HCT116 (cell line): ENCODE results near the gene ANKRD6. TPM values are rescaled to one million over a fixed set of nuclear protein-coding genes. Genes with fewer than 3 reads are reported as not detected.

Experiments
- ATAC-seq: fragments of 200-7000 bp; cut with Tn5 transposase; 2 replicates; pipeline ENCODE4 v1.9.1; 2020; ENCODE audit warnings: mild to moderate bottlenecking, moderate library complexity
- BruUV-seq: library from RNA; stranded (reverse); fragments of 400-500 nt; replicated peaks from 2 replicates; lab custom pipeline; 2021; lab: Mats Ljungman, UMichigan
- CTCF ChIA-PET: fragments of 300-600 bp; sonication (Branson Sonifier 250); formaldehyde crosslinking; loops from one replicate; lab custom pipeline; 2021; ENCODE audit warnings: antibody characterized with exemption; lab: Charles Lee
- POLR2A ChIA-PET: fragments of 300-600, 350-600 bp; sonication (Branson Sonifier 250); formaldehyde crosslinking; loops from one replicate; lab custom pipeline; 2021; ENCODE audit warnings: antibody characterized with exemption; lab: Charles Lee
- RAD21 ChIA-PET, 2 experiments: fragments of 300-600 bp; sonication (Branson Sonifier 250); formaldehyde crosslinking; loops; one replicate each; lab custom pipeline; 2023; ENCODE audit warnings: low total read pairs in 2 of 2; ENCODE audit not compliant: uncharacterized antibody in 2 of 2, unreplicated experiment in 2 of 2, low non-redundant PET in 1 of 2; lab: Charles Lee
- DNase-seq: peaks from one replicate; pipeline ENCODE4 v3.0.0-alpha.2; 2010; ENCODE audit warnings: low read depth, low spot score
- H2AFZ ChIP-seq: fragments of 200-600 bp; shearing (Covaris generic), sonication (generic); 2 replicates; pipeline ENCODE4 v1.6.1; 2017; ENCODE audit warnings: low read depth, mixed run types, mixed read lengths, antibody characterized with exemption, low read length; ENCODE audit not compliant: poor library complexity, severe bottlenecking
- H3K27ac ChIP-seq: 2 replicates; pipeline ENCODE4 v1.5.1; 2012; ENCODE audit warnings: low read depth, low read length
- H3K27me3 ChIP-seq: fragments of 200-600 bp; sonication (generic); 2 replicates; pipeline ENCODE4 v1.6.1; 2016; ENCODE audit warnings: mixed run types, low read length, mixed read lengths; ENCODE audit not compliant: insufficient read depth
- H3K36me3 ChIP-seq, 2 experiments: fragments of 200-500 bp in 1 of 2; fragments of 200-600 bp in 1 of 2; sonication (Bioruptor generic) in 1 of 2; sonication (generic) in 1 of 2; 2 replicates each; pipeline versions ENCODE4 v1.5.1 to v1.6.1; 2014 to 2016; ENCODE audit warnings: low read length in 2 of 2, inconsistent platforms in 1 of 2, mixed read lengths in 1 of 2, mixed run types in 1 of 2; ENCODE audit not compliant: insufficient read depth in 2 of 2, control insufficient read depth in 1 of 2
- H3K4me1 ChIP-seq, 2 experiments: fragments of 200-600 bp in 1 of 2; sonication (generic) in 1 of 2; 2 replicates each; pipeline versions ENCODE4 v1.5.1 to v1.6.1; 2012 to 2017; ENCODE audit warnings: low read length in 2 of 2, inconsistent platforms in 1 of 2, mild to moderate bottlenecking in 1 of 2, mixed read lengths in 1 of 2, mixed run types in 1 of 2, moderate library complexity in 1 of 2; ENCODE audit not compliant: insufficient read depth in 2 of 2, control insufficient read depth in 1 of 2
- H3K4me2 ChIP-seq: fragments of 200-600 bp; sonication (generic); 2 replicates; pipeline ENCODE4 v1.6.1; 2017; ENCODE audit warnings: mixed run types, low read length, mixed read lengths
- H3K4me3 ChIP-seq, 2 experiments: fragments of 200-600 bp in 1 of 2; sonication (generic) in 1 of 2; replicated peaks in 1 of 2; 2 replicates each; pipeline ENCODE4 v1.5.1; 2011 to 2016; ENCODE audit warnings: low read length in 2 of 2, control low read depth in 1 of 2, low read depth in 1 of 2, mild to moderate bottlenecking in 1 of 2, mixed read lengths in 1 of 2, mixed run types in 1 of 2
- H3K79me2 ChIP-seq: fragments of 200-600 bp; sonication (generic); 2 replicates; pipeline ENCODE4 v1.6.1; 2017; ENCODE audit warnings: mild to moderate bottlenecking, mixed run types, low read length, moderate library complexity, mixed read lengths; ENCODE audit not compliant: insufficient read depth
- H3K9ac ChIP-seq: fragments of 200-600 bp; sonication (generic); 2 replicates; pipeline ENCODE4 v1.6.1; 2016; ENCODE audit warnings: low read length, mixed read lengths
- H3K9me2 ChIP-seq: fragments of 200-600 bp; sonication (generic), shearing (Covaris generic); 2 replicates; pipeline ENCODE4 v1.6.1; 2017; ENCODE audit warnings: mixed run types, mild to moderate bottlenecking, moderate library complexity; ENCODE audit not compliant: insufficient read depth
- H3K9me3 ChIP-seq, 2 experiments: fragments of 200-500 bp in 1 of 2; fragments of 200-600 bp in 1 of 2; sonication (Bioruptor generic) in 1 of 2; sonication (generic) in 1 of 2; 2 replicates each; pipeline ENCODE4 v1.6.1; 2014 to 2017; ENCODE audit warnings: low read length in 2 of 2, mixed read lengths in 2 of 2, inconsistent platforms in 1 of 2, low read depth in 1 of 2, mild to moderate bottlenecking in 1 of 2, mixed run types in 1 of 2, moderate library complexity in 1 of 2; ENCODE audit not compliant: control insufficient read depth in 1 of 2, insufficient read depth in 1 of 2
- H4K20me1 ChIP-seq: fragments of 200-600 bp; sonication (generic), shearing (Covaris generic); 2 replicates; pipeline ENCODE4 v1.6.1; 2017; ENCODE audit warnings: mixed run types, mild to moderate bottlenecking, moderate library complexity; ENCODE audit not compliant: insufficient read depth
- CBX3 ChIP-seq: IDR thresholded peaks from 2 replicates; pipeline ENCODE4 v1.6.1; 2012; ENCODE audit warnings: low read depth
- CEBPB ChIP-seq: IDR thresholded peaks from 2 replicates; pipeline ENCODE4 v1.6.1; 2012; ENCODE audit warnings: low read depth
- EZH2 ChIP-seq: fragments of 200-600 bp; sonication (generic); IDR thresholded peaks from 2 replicates; pipeline ENCODE4 v1.6.1; 2017; ENCODE audit warnings: antibody characterized with exemption, mixed run types
- JUND ChIP-seq: IDR thresholded peaks from 2 replicates; pipeline ENCODE4 v1.6.1; 2012
- POLR2A ChIP-seq: IDR thresholded peaks from 2 replicates; pipeline ENCODE4 v1.7.0; 2011; ENCODE audit warnings: borderline replicate concordance; ENCODE audit not compliant: insufficient read depth, insufficient read length; ENCODE audit errors: extremely low read depth
- POLR2AphosphoS5 ChIP-seq: IDR thresholded peaks from 2 replicates; pipeline ENCODE4 v1.6.1; 2011; ENCODE audit warnings: mild to moderate bottlenecking, low read depth, low read length, moderate library complexity
- RAD21 ChIP-seq: IDR thresholded peaks from 2 replicates; pipeline ENCODE4 v1.6.1; 2012; ENCODE audit warnings: low read depth, mild to moderate bottlenecking
- SRF ChIP-seq: IDR thresholded peaks from 2 replicates; pipeline ENCODE4 v1.6.1; 2012; ENCODE audit warnings: low read depth
- YY1 ChIP-seq: IDR thresholded peaks from 2 replicates; pipeline ENCODE4 v1.6.1; 2011; ENCODE audit warnings: low read length, low read depth, moderate library complexity, mild to moderate bottlenecking; ENCODE audit not compliant: insufficient replicate concordance; ENCODE audit errors: extremely low read depth
- intact Hi-C: fragments of 100-400 bp; cut with micrococcal nuclease; formaldehyde crosslinking; loops from 2 replicates; pipeline ENCODE4 v1.10.0; 2022
- total RNA-seq: library from RNA; stranded (reverse); gene quantifications from one replicate; pipeline ENCODE4 v1.2.1, GENCODE V29; 2021; ENCODE audit not compliant: unreplicated experiment
- TF ChIP-seq, protein P1 (sequence below), 3 experiments: fragments of 200-600 bp in 1 of 3; sonication (generic) in 1 of 3; IDR thresholded peaks in 2 of 3; conservative IDR thresholded peaks in 1 of 3; 2 replicates each; pipeline ENCODE4 v1.5.1; 2012 to 2017; ENCODE audit warnings: low read depth in 2 of 3, low read length in 2 of 3, antibody characterized with exemption in 1 of 3, borderline replicate concordance in 1 of 3, control low read depth in 1 of 3, mild to moderate bottlenecking in 1 of 3, mixed read lengths in 1 of 3, mixed run types in 1 of 3, moderate library complexity in 1 of 3; ENCODE audit not compliant: insufficient read depth in 1 of 3
- TF ChIP-seq, protein P2 (sequence below): IDR thresholded peaks from 2 replicates; pipeline ENCODE4 v1.6.1; 2011; ENCODE audit warnings: mild to moderate bottlenecking, low read length, moderate library complexity; ENCODE audit not compliant: insufficient replicate concordance; ENCODE audit errors: extremely low read depth

Gene ANKRD6
- total RNA-seq, 1 experiment from 2014 or later = 9.9 TPM

DNA sequence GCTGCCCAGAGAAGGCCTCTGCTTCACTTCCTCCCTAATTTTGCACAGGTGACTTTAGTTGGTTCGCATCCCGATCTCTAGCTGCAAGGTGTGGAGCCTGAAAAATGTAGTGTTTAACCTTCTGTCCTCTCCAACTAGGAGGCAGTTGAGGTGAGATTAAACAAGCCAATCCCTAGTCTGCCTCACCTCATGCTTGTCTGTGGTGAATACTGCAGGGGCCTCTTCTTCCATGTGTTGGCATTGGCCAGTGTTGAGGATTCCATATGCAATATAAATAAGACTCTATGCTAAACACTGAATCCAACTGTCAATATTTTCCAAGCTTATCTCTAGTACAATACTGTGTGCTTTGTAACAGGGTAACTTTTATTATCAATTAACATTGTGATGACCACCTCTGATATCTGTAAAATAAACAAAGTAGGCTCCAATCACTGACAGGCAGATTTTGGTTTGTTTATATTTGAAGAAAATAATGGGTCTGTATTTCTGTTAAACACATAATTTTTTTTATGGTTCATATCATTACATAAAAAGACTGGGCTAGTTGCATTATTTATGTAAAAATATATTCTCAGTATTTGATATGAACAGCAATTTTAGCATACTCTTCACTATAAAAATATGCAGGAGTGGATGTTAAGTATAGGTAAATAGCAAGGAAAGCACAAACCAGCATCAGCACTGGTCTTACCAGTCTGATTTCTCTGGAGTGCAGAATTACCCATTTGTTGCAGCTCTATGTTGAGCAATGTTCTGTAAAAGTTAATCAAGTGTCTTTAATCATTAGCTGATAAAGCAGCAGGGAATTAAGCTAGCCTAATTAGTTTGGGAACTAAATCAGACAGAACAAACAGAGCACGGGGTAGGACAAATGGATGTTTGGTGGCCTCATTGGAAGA lies 74.0 kb downstream of the ANKRD6 start:
- Histone ChIP-seq H3K9ac (no peak overlapping the region), H3K9me3 (no peaks in the 10 kb centered on the region), H3K27me3 (no peaks in the 10 kb centered on the region), H3K4me2 (no peak overlapping the region), H3K79me2 (no peaks in the 10 kb centered on the region), H3K36me3 (no peaks in the 10 kb centered on the region), H3K9me2 (no peaks in the 10 kb centered on the region), H4K20me1 (no peaks in the 10 kb centered on the region), H3K27ac (no peak overlapping the region), H3K4me3 (no peak overlapping the region), H3K4me1 (peaks cover 7 to 12% of the 10 kb centered on the region in 2 experiments; a peak in 3 of 4 replicates), H2AFZ (no peak overlapping the region)
- no peak for DNase-seq
- ChIA-PET POLR2A (no interaction called here), CTCF (no interaction called here), RAD21 (interaction anchor here in 1 of 2 experiments (0.6 kb wide), 1 partner anchor 26 kb away, joined by 3 read pairs; no protein-coding TSS in a partner anchor)
- ATAC-seq = no peak
- no TSS peak for BruUV-seq
- TF ChIP-seq EZH2 (no peak), CEBPB (no peak), POLR2A (no peak), CBX3 (no peak), RAD21 (no peak), YY1 (no peak), SRF (no peak), JUND (no peak), POLR2AphosphoS5 (no peak)
- TF ChIP-seq, protein P1, sequence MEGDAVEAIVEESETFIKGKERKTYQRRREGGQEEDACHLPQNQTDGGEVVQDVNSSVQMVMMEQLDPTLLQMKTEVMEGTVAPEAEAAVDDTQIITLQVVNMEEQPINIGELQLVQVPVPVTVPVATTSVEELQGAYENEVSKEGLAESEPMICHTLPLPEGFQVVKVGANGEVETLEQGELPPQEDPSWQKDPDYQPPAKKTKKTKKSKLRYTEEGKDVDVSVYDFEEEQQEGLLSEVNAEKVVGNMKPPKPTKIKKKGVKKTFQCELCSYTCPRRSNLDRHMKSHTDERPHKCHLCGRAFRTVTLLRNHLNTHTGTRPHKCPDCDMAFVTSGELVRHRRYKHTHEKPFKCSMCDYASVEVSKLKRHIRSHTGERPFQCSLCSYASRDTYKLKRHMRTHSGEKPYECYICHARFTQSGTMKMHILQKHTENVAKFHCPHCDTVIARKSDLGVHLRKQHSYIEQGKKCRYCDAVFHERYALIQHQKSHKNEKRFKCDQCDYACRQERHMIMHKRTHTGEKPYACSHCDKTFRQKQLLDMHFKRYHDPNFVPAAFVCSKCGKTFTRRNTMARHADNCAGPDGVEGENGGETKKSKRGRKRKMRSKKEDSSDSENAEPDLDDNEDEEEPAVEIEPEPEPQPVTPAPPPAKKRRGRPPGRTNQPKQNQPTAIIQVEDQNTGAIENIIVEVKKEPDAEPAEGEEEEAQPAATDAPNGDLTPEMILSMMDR (IDR thresholded peaks at IDR 0.05 in 2 of 3, conservative IDR thresholded peaks at IDR 0.05 in 1 of 3; ENCODE audit: borderline replicate concordance in 1 of 3, insufficient read depth in 1 of 3, low read depth in 2 of 3, low read length in 2 of 3) = no peak
- TF ChIP-seq, protein P2, sequence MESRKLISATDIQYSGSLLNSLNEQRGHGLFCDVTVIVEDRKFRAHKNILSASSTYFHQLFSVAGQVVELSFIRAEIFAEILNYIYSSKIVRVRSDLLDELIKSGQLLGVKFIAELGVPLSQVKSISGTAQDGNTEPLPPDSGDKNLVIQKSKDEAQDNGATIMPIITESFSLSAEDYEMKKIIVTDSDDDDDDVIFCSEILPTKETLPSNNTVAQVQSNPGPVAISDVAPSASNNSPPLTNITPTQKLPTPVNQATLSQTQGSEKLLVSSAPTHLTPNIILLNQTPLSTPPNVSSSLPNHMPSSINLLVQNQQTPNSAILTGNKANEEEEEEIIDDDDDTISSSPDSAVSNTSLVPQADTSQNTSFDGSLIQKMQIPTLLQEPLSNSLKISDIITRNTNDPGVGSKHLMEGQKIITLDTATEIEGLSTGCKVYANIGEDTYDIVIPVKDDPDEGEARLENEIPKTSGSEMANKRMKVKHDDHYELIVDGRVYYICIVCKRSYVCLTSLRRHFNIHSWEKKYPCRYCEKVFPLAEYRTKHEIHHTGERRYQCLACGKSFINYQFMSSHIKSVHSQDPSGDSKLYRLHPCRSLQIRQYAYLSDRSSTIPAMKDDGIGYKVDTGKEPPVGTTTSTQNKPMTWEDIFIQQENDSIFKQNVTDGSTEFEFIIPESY = no peak
- intact Hi-C loops = no loop called here
